ENCODE measurements around the gene UBA1.

UBA1 gene

GRCh38 chrX:47162927-47163583, 30.6 kb upstream of the UBA1 start:
- no peaks in the 10 kb centered on the region for H3K4me1 ChIP-seq (ENCODE audit: insufficient read depth, low read length, poor library complexity, severe bottlenecking)
- H3K9me2 ChIP-seq (replicated peaks; ENCODE audit: low read depth, low read length), result no peaks in the 10 kb centered on the region
- TF ChIP-seq, protein P1, sequence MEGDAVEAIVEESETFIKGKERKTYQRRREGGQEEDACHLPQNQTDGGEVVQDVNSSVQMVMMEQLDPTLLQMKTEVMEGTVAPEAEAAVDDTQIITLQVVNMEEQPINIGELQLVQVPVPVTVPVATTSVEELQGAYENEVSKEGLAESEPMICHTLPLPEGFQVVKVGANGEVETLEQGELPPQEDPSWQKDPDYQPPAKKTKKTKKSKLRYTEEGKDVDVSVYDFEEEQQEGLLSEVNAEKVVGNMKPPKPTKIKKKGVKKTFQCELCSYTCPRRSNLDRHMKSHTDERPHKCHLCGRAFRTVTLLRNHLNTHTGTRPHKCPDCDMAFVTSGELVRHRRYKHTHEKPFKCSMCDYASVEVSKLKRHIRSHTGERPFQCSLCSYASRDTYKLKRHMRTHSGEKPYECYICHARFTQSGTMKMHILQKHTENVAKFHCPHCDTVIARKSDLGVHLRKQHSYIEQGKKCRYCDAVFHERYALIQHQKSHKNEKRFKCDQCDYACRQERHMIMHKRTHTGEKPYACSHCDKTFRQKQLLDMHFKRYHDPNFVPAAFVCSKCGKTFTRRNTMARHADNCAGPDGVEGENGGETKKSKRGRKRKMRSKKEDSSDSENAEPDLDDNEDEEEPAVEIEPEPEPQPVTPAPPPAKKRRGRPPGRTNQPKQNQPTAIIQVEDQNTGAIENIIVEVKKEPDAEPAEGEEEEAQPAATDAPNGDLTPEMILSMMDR (conservative IDR thresholded peaks at IDR 0.05; ENCODE audit: low read length), result no peak
- TF ChIP-seq EZH2phosphoT487 (IDR thresholded peaks at IDR 0.05; ENCODE audit: borderline replicate concordance), result no peak
- peaks cover 5% of the 10 kb centered on the region for H4K20me1 ChIP-seq (ENCODE audit: insufficient read depth, low read length, poor library complexity, severe bottlenecking)
- H3K4me2 ChIP-seq (ENCODE audit: low read depth, low read length, poor library complexity, severe bottlenecking), result no peak overlapping the region
- no peaks in the 10 kb centered on the region for H3K36me3 ChIP-seq (ENCODE audit: insufficient read depth, low read length)
- H3K4me3 ChIP-seq (ENCODE audit: low read length, poor library complexity, severe bottlenecking), result no peak overlapping the region
- H3K79me2 ChIP-seq (ENCODE audit: insufficient read depth, low read length), result peaks cover 57% of the 10 kb centered on the region
- no peaks in the 10 kb centered on the region for H3K9me3 ChIP-seq (ENCODE audit: insufficient read depth, low read depth, low read length)
- H3K9ac ChIP-seq (ENCODE audit: low read depth, low read length, poor library complexity, severe bottlenecking), result no peak overlapping the region
- no peaks in the 10 kb centered on the region for H3K27me3 ChIP-seq (ENCODE audit: insufficient read depth, low read length, poor library complexity, severe bottlenecking)
- no peak overlapping the region for H2AFZ ChIP-seq (ENCODE audit: low read length)
- no peaks in the 10 kb centered on the region for H3F3A ChIP-seq (ENCODE audit: low read depth)

DNA sequence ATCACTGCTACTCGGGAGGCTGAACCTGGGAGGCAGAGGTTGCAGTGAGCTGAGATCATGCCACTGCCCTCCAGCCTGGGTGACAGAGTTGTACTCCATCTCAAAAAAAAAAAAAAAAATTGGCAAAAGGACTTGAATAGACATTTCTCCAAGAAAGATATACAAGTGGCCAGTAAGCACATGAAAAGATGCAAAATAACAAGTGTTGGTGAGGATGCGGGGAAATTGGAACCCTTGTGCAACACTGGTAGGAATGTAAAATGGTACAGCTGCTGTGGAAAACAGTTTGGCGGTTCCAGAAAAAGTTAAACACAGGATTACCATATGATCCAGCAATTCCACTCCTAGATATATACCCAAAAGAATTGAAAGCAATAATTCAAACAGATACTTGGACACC, 29.2 kb upstream of the UBA1 start:
- TF ChIP-seq, protein P1 (conservative IDR thresholded peaks at IDR 0.05; ENCODE audit: low read length), result no peak
- no peak for TF ChIP-seq EZH2phosphoT487 (IDR thresholded peaks at IDR 0.05; ENCODE audit: borderline replicate concordance)
- Histone ChIP-seq H3K79me2 (ENCODE audit: insufficient read depth, low read length) (peaks cover 52% of the 10 kb centered on the region), H4K20me1 (ENCODE audit: insufficient read depth, low read length, poor library complexity, severe bottlenecking) (no peaks in the 10 kb centered on the region), H3K9ac (ENCODE audit: low read depth, low read length, poor library complexity, severe bottlenecking) (no peak overlapping the region), H3K27me3 (ENCODE audit: insufficient read depth, low read length, poor library complexity, severe bottlenecking) (no peaks in the 10 kb centered on the region), H3K4me1 (ENCODE audit: insufficient read depth, low read length, poor library complexity, severe bottlenecking) (no peaks in the 10 kb centered on the region), H3K36me3 (ENCODE audit: insufficient read depth, low read length) (peaks cover 8% of the 10 kb centered on the region; the same call in 1 of the 2 replicates), H3K4me3 (ENCODE audit: low read length, poor library complexity, severe bottlenecking) (no peak overlapping the region), H3K9me2 (replicated peaks; ENCODE audit: low read depth, low read length) (no peaks in the 10 kb centered on the region), H3K9me3 (ENCODE audit: insufficient read depth, low read depth, low read length) (no peaks in the 10 kb centered on the region), H3F3A (ENCODE audit: low read depth) (no peaks in the 10 kb centered on the region), H2AFZ (ENCODE audit: low read length) (no peak overlapping the region), H3K4me2 (ENCODE audit: low read depth, low read length, poor library complexity, severe bottlenecking) (no peak overlapping the region)

DNA sequence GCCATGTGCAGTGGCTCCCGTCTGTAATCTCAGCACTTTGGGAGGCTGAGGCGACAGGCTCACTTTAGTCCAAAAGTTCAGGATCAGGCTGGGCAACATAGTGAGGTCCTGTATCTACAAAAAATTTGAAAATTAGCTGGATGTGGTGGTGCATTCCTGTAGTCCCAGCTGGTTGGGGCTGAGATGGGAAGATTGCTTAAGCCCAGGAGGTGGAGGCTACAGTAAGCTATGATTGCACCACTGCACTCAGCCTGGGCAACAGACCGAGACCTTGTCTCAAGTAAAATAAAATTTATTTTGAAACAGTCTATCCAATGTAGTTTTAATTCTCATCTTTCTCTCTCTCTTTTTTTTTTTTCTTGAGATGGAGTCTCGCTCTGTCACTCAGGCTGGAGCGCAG, 27.5 kb upstream of the UBA1 start:
- Histone ChIP-seq H2AFZ (ENCODE audit: low read length) (no peak overlapping the region), H3K4me3 (ENCODE audit: low read length, poor library complexity, severe bottlenecking) (no peak overlapping the region), H3F3A (ENCODE audit: low read depth) (no peaks in the 10 kb centered on the region), H3K9ac (ENCODE audit: low read depth, low read length, poor library complexity, severe bottlenecking) (no peak overlapping the region), H3K4me1 (ENCODE audit: insufficient read depth, low read length, poor library complexity, severe bottlenecking) (no peaks in the 10 kb centered on the region), H3K4me2 (ENCODE audit: low read depth, low read length, poor library complexity, severe bottlenecking) (no peak overlapping the region), H3K79me2 (ENCODE audit: insufficient read depth, low read length) (peaks cover 44% of the 10 kb centered on the region), H3K36me3 (ENCODE audit: insufficient read depth, low read length) (peaks cover 22% of the 10 kb centered on the region; the same call in 1 of the 2 replicates), H3K27me3 (ENCODE audit: insufficient read depth, low read length, poor library complexity, severe bottlenecking) (no peaks in the 10 kb centered on the region), H3K9me2 (replicated peaks; ENCODE audit: low read depth, low read length) (no peaks in the 10 kb centered on the region), H4K20me1 (ENCODE audit: insufficient read depth, low read length, poor library complexity, severe bottlenecking) (no peaks in the 10 kb centered on the region), H3K9me3 (ENCODE audit: insufficient read depth, low read depth, low read length) (no peaks in the 10 kb centered on the region)
- TF ChIP-seq, protein P1 (conservative IDR thresholded peaks at IDR 0.05; ENCODE audit: low read length), result no peak
- TF ChIP-seq EZH2phosphoT487 (IDR thresholded peaks at IDR 0.05; ENCODE audit: borderline replicate concordance), result no peak
